PC-3 (cell line): ENCODE measurements around the gene ENTR1. TPM values are rescaled to one million over a fixed set of nuclear protein-coding genes. Genes with fewer than 3 reads are reported as not detected.

Source experiments
- ATAC-seq: fragments of 200-7000 bp; cut with Tn5 transposase; 2 replicates; pipeline ENCODE4 v1.9.1; 2020; ENCODE audit warnings: mild to moderate bottlenecking, moderate library complexity
- BruUV-seq: library from RNA; stranded (reverse); fragments of 400-500 nt; replicated peaks from 2 replicates; lab custom pipeline; 2021; lab: Mats Ljungman, UMichigan
- CTCF ChIA-PET: fragments of 300-600 bp; sonication (Branson Sonifier 250); formaldehyde crosslinking; loops from one replicate; lab custom pipeline; 2022; ENCODE audit warnings: antibody characterized with exemption; lab: Charles Lee
- POLR2A ChIA-PET: fragments of 300-600 bp; sonication (Branson Sonifier 250); formaldehyde crosslinking; loops from one replicate; lab custom pipeline; 2022; ENCODE audit warnings: antibody characterized with exemption; ENCODE audit not compliant: unreplicated experiment; lab: Charles Lee
- DNase-seq: peaks from one replicate; pipeline ENCODE4 v3.0.0-alpha.2; 2015
- H2AFZ ChIP-seq: fragments of 300-600 bp; sonication (generic); 2 replicates; pipeline ENCODE4 v1.6.0; 2016; ENCODE audit warnings: antibody characterized with exemption, low read length
- H3F3A ChIP-seq: fragments of 300-600 bp; sonication (generic); one replicate; pipeline ENCODE4 v1.6.0; 2017; ENCODE audit warnings: antibody characterized with exemption, low read length, control low read depth, mild to moderate bottlenecking; ENCODE audit not compliant: unreplicated experiment
- H3K27ac ChIP-seq: fragments of 300-600 bp; sonication (generic); 2 replicates; pipeline ENCODE4 v1.5.1; 2016; ENCODE audit warnings: mild to moderate bottlenecking, low read length
- H3K27me3 ChIP-seq: fragments of 300-600 bp; sonication (generic); 2 replicates; pipeline ENCODE4 v1.6.1; 2016; ENCODE audit warnings: low read length, mixed read lengths
- H3K36me3 ChIP-seq: fragments of 300-600 bp; sonication (generic); 2 replicates; pipeline ENCODE4 v1.6.1; 2016; ENCODE audit warnings: low read depth, mixed run types, low read length, mixed read lengths
- H3K4me1 ChIP-seq: fragments of 300-600 bp; sonication (generic); 2 replicates; pipeline ENCODE4 v1.5.1; 2016; ENCODE audit warnings: low read length; ENCODE audit not compliant: insufficient read depth
- H3K4me2 ChIP-seq: fragments of 300-600 bp; sonication (generic); 2 replicates; pipeline ENCODE4 v1.6.0; 2016; ENCODE audit warnings: low read length
- H3K4me3 ChIP-seq: fragments of 300-600 bp; sonication (generic); 2 replicates; pipeline ENCODE4 v1.5.1; 2016; ENCODE audit warnings: mild to moderate bottlenecking, low read length, mixed read lengths
- H3K79me2 ChIP-seq: fragments of 300-600 bp; sonication (generic); 2 replicates; pipeline ENCODE4 v1.6.1; 2017; ENCODE audit warnings: low read length, mixed read lengths
- H3K9ac ChIP-seq: fragments of 300-600 bp; sonication (generic); 2 replicates; pipeline ENCODE4 v1.6.0; 2016; ENCODE audit warnings: mild to moderate bottlenecking, low read length
- H3K9me2 ChIP-seq: fragments of 300-600 bp; sonication (generic); replicated peaks from 2 replicates; pipeline ENCODE4 v1.6.1; 2016; ENCODE audit warnings: mixed run types, low read length, mixed read lengths
- H3K9me3 ChIP-seq: fragments of 300-600 bp; sonication (generic); 2 replicates; pipeline ENCODE4 v1.6.1; 2016; ENCODE audit warnings: low read length, mixed read lengths
- H4K20me1 ChIP-seq: fragments of 300-600 bp; sonication (generic); 2 replicates; pipeline ENCODE4 v1.6.1; 2016; ENCODE audit warnings: low read length, mixed read lengths
- EZH2 ChIP-seq: fragments of 300-600 bp; sonication (generic); IDR thresholded peaks from one replicate; pipeline ENCODE4 v1.6.1; 2017; ENCODE audit warnings: antibody characterized with exemption, mild to moderate bottlenecking, low read length; ENCODE audit not compliant: unreplicated experiment
- EZH2phosphoT487 ChIP-seq: fragments of 300-600 bp; sonication (generic); IDR thresholded peaks from 2 replicates; pipeline ENCODE4 v1.6.1; 2018; ENCODE audit warnings: mild to moderate bottlenecking, antibody characterized with exemption, low read length, borderline replicate concordance
- intact Hi-C: fragments of 100-400 bp; cut with micrococcal nuclease; formaldehyde crosslinking; loops from 2 replicates; pipeline ENCODE4 v1.9.0; 2023
- total RNA-seq: library from RNA; depleted of rRNA; stranded (reverse); fragments of >200 nt; gene quantifications from 2 replicates; pipeline ENCODE4 v1.2.3, GENCODE V29; 2014
- TF ChIP-seq, protein P1 (sequence below): fragments of 300-600 bp; sonication (generic); conservative IDR thresholded peaks from 2 replicates; pipeline ENCODE4 v1.5.1; 2017; ENCODE audit warnings: antibody characterized with exemption, low read depth, mild to moderate bottlenecking, low read length

Gene ENTR1
- total RNA-seq, 1 experiment from 2014 or later, result 32.3 TPM

DNA sequence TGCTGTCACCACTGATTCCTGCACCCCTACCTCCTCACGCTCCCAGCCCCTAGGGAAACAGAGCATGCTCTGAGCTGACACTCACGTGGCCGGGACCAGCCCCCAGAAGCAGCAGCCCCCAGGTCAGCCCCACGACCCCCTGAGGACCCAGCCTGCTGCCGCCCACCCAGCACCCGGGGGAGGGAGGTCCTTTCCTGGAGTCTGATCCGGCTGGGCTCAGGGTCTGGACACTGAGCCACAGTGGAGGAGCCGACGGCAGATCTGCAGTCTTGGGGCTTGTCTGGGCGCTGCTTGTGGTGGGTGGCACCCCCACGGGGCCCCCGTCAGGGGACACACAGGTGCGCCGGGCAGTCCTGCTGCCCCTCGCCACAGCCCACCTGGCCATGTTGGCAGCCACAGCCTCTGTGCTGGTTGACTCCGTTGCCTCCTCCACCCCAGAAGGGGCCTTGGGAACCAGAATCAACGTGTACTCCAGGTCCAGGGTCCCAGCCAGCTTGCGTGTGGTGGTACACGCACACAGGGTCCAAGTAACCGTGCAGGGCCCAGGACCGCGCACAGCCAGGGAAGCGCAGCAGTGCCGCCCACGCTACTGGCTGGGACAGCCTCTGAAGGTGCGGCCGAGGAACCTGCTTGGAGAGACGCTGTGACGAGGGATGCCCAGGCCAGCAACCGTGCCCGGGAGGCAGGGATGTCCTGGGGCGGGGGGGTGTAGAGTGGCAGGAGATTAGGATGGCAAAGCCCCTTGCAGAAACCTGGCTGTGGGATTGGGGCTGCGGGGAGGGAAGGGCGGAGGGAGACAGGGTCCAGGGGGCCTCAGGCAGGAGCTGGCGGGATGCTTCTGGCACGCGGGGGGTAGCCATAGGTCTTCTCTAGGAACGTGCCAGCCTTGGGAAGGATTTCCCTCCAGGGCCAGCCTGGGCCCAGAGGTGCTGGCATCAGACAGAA lies 50.4 kb downstream of the ENTR1 start:
- BruUV-seq, result no TSS peak
- no peak for ATAC-seq
- no peak overlapping the region for H3K9ac ChIP-seq
- no peak for DNase-seq
- no peaks in the 10 kb centered on the region for H3F3A ChIP-seq
- no peaks in the 10 kb centered on the region for H3K9me2 ChIP-seq
- H3K79me2 ChIP-seq, result no peaks in the 10 kb centered on the region
- no peak overlapping the region for H3K27ac ChIP-seq
- H4K20me1 ChIP-seq, result no peaks in the 10 kb centered on the region
- H3K4me3 ChIP-seq, result no peak overlapping the region
- no peak for TF ChIP-seq EZH2
- no peak for TF ChIP-seq EZH2phosphoT487
- TF ChIP-seq, protein P1, sequence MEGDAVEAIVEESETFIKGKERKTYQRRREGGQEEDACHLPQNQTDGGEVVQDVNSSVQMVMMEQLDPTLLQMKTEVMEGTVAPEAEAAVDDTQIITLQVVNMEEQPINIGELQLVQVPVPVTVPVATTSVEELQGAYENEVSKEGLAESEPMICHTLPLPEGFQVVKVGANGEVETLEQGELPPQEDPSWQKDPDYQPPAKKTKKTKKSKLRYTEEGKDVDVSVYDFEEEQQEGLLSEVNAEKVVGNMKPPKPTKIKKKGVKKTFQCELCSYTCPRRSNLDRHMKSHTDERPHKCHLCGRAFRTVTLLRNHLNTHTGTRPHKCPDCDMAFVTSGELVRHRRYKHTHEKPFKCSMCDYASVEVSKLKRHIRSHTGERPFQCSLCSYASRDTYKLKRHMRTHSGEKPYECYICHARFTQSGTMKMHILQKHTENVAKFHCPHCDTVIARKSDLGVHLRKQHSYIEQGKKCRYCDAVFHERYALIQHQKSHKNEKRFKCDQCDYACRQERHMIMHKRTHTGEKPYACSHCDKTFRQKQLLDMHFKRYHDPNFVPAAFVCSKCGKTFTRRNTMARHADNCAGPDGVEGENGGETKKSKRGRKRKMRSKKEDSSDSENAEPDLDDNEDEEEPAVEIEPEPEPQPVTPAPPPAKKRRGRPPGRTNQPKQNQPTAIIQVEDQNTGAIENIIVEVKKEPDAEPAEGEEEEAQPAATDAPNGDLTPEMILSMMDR, result no peak
- POLR2A ChIA-PET, result no interaction called here
- H2AFZ ChIP-seq, result no peak overlapping the region
- intact Hi-C loops, result no loop called here
- H3K4me2 ChIP-seq, result no peak overlapping the region
- peaks cover 9% of the 10 kb centered on the region; the same call in 1 of the 2 replicates for H3K4me1 ChIP-seq
- no peaks in the 10 kb centered on the region for H3K9me3 ChIP-seq
- CTCF ChIA-PET, result no interaction called here
- no peaks in the 10 kb centered on the region for H3K36me3 ChIP-seq
- no peaks in the 10 kb centered on the region for H3K27me3 ChIP-seq

DNA sequence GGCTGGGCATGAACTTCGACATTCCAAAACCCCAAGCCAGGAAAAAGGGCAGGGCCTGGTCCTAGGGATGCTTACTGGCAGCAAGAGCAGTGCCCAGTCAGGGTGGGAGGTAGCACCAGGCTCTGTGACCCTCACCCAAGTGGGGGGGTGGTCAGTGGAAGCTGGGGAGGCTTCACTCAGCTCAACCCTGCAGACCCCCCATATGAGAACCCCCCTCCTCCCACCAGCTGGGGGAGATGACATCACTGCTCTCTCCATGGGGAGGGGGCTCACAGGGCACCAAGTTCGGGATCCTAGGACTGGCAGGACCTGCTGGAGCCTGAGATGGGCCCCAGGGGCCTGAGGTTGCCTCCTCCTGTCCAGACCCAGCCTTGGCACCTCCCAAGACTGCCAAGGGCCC lies 51.5 kb downstream of the ENTR1 start:
- H2AFZ ChIP-seq, result no peak overlapping the region
- H3K9ac ChIP-seq, result no peak overlapping the region
- ChIA-PET CTCF (no interaction called here), POLR2A (no interaction called here)
- no peaks in the 10 kb centered on the region for H3K9me2 ChIP-seq
- H3K4me3 ChIP-seq, result no peak overlapping the region
- H3K79me2 ChIP-seq, result no peaks in the 10 kb centered on the region
- no peaks in the 10 kb centered on the region for H3K36me3 ChIP-seq
- H4K20me1 ChIP-seq, result no peaks in the 10 kb centered on the region
- DNase-seq (no peak), ATAC-seq (no peak)
- H3K4me1 ChIP-seq, result peaks cover 12% of the 10 kb centered on the region; the same call in 1 of the 2 replicates
- H3K27ac ChIP-seq, result no peak overlapping the region
- H3K4me2 ChIP-seq, result no peak overlapping the region
- H3K9me3 ChIP-seq, result no peaks in the 10 kb centered on the region
- H3K27me3 ChIP-seq, result no peaks in the 10 kb centered on the region
- H3F3A ChIP-seq, result no peaks in the 10 kb centered on the region
- intact Hi-C loops, result no loop called here
- BruUV-seq, result no TSS peak
- TF ChIP-seq, protein P1, result no peak
- TF ChIP-seq EZH2phosphoT487 (no peak), EZH2 (no peak)

DNA sequence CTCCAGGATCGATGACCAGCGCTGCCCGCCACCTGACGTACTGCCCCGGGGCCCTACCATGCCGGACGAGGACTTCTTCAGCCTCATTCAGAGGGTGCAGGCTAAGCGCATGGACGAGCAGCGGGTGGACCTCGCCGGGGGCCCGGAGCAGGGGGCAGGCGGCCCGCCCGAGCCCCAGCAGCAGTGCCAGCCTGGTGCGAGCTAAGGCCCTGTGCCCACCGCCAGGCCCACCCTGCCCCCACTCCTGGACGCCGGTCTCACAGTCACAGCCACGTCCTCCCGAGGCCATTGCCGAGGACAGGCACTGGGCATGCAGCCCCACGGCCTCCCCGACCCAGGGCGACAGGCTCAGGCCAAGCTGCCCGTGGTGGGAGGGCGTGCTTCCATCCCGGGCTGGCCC lies 52.4 kb downstream of the ENTR1 start:
- H3K9me2 ChIP-seq, result no peaks in the 10 kb centered on the region
- no peaks in the 10 kb centered on the region for H3K9me3 ChIP-seq
- no peak for ATAC-seq
- no peaks in the 10 kb centered on the region for H4K20me1 ChIP-seq
- no peaks in the 10 kb centered on the region for H3F3A ChIP-seq
- no peak for DNase-seq
- no peak overlapping the region for H3K4me3 ChIP-seq
- no peaks in the 10 kb centered on the region for H3K79me2 ChIP-seq
- H3K27me3 ChIP-seq, result no peaks in the 10 kb centered on the region
- no peak overlapping the region for H3K27ac ChIP-seq
- H3K36me3 ChIP-seq, result no peaks in the 10 kb centered on the region
- ChIA-PET POLR2A (no interaction called here), CTCF (no interaction called here)
- H2AFZ ChIP-seq, result no peak overlapping the region
- H3K9ac ChIP-seq, result no peak overlapping the region
- H3K4me2 ChIP-seq, result no peak overlapping the region
- intact Hi-C loops, result no loop called here
- no peak for TF ChIP-seq EZH2
- TF ChIP-seq, protein P1, result no peak
- no peak for TF ChIP-seq EZH2phosphoT487
- BruUV-seq, result no TSS peak
- peaks cover 10% of the 10 kb centered on the region; the same call in 1 of the 2 replicates for H3K4me1 ChIP-seq
